ENCODE measurements around the gene ARL16.

ARL16 gene

GRCh38 chr17:81648707-81649085 is 34.9 kb downstream of the ARL16 start:
- no peak for TF ChIP-seq CTCF (IDR thresholded peaks at IDR 0.05; ENCODE audit: insufficient read depth, low read length)

GRCh38 chr17:81648013-81648706 is 35.4 kb downstream of the ARL16 start:
- Histone ChIP-seq H3K27me3 (ENCODE audit: insufficient read depth, poor library complexity, severe bottlenecking) (no peaks in the 10 kb centered on the region), H3K4me3 (replicated peaks; ENCODE audit: insufficient read depth, low read length) (no peak overlapping the region), H3K27ac (replicated peaks) (no peak overlapping the region)
- TF ChIP-seq POLR2AphosphoS5 (IDR thresholded peaks at IDR 0.05; ENCODE audit: low read depth): no peak
- no peak for TF ChIP-seq GABPA (IDR thresholded peaks at IDR 0.05; ENCODE audit: low read depth)
- TF ChIP-seq CTCF (IDR thresholded peaks at IDR 0.05; ENCODE audit: insufficient read depth, low read length): no peak
- no peak for TF ChIP-seq SPI1 (IDR thresholded peaks at IDR 0.05; ENCODE audit: borderline replicate concordance, low read depth)
- no peak for TF ChIP-seq REST (IDR thresholded peaks at IDR 0.05; ENCODE audit: insufficient replicate concordance, low read depth)
- DNase-seq (ENCODE audit: low read depth in 1 of 2, low spot score in 1 of 2): no peak

More at GRCh38 chr17:81648707-81649085, 34.9 kb downstream of the ARL16 start:
- no peak overlapping the region for H3K27ac ChIP-seq (replicated peaks)
- H3K27me3 ChIP-seq (ENCODE audit: insufficient read depth, poor library complexity, severe bottlenecking): no peaks in the 10 kb centered on the region
- no peak overlapping the region for H3K4me3 ChIP-seq (replicated peaks; ENCODE audit: insufficient read depth, low read length)
- no peak for DNase-seq (ENCODE audit: low read depth in 1 of 2, low spot score in 1 of 2)

GRCh38 chr17:81647640-81648012 is 36.0 kb downstream of the ARL16 start:
- H3K27me3 ChIP-seq (ENCODE audit: insufficient read depth, poor library complexity, severe bottlenecking): no peaks in the 10 kb centered on the region
- no peak overlapping the region for H3K4me3 ChIP-seq (replicated peaks; ENCODE audit: insufficient read depth, low read length)
- TF ChIP-seq CTCF (IDR thresholded peaks at IDR 0.05; ENCODE audit: insufficient read depth, low read length) (no peak), SPI1 (IDR thresholded peaks at IDR 0.05; ENCODE audit: borderline replicate concordance, low read depth) (no peak), REST (IDR thresholded peaks at IDR 0.05; ENCODE audit: insufficient replicate concordance, low read depth) (no peak), POLR2AphosphoS5 (IDR thresholded peaks at IDR 0.05; ENCODE audit: low read depth) (no peak)
- no peak overlapping the region for H3K27ac ChIP-seq (replicated peaks)
- DNase-seq (ENCODE audit: low read depth in 1 of 2, low spot score in 1 of 2): no peak

Data from HL-60 (cell line).